ENCODE measurements around the gene NOL12. TPM values are rescaled to one million over a fixed set of nuclear protein-coding genes. Genes with fewer than 3 reads are reported as not detected.

The NOL12 gene
- total RNA-seq, 1 experiment from 2014 or later, result 30.4 TPM

DNA sequence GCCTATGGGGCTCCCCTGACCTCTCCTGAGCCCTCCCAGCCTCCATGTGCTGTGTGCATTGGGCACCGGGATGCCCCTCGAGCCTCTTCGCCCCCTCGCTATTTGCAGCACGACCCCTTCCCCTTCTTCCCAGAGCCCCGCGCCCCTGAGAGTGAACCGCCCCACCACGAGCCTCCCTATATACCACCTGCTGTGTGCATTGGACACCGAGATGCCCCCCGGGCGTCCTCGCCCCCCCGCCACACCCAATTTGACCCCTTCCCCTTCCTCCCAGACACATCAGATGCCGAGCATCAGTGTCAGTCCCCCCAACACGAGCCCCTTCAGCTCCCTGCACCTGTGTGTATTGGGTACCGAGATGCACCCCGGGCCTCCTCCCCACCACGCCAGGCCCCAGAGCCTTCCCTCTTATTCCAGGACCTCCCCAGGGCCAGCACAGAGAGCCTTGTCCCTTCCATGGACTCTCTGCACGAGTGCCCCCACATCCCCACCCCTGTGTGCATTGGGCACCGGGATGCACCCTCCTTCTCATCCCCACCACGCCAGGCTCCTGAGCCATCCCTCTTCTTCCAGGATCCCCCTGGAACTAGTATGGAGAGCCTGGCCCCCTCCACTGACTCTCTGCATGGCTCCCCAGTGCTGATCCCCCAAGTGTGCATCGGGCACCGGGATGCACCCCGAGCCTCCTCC, 39.6 kb downstream of the NOL12 start:
- H3K4me2 ChIP-seq (ENCODE audit: insufficient read depth, insufficient read length, low read length), result no peak overlapping the region
- peak overlapping the region; percentile 26 for H2BK20ac ChIP-seq (ENCODE audit: low read depth, low read length, poor library complexity, severe bottlenecking)
- Mint-ChIP-seq H3K27ac (no peak overlapping the region), H3K36me3 (ENCODE audit: insufficient read depth in 1 of 3, low read depth in 3 of 3) (peaks cover 40 to 50% (median 43%) of the 10 kb centered on the region in 3 experiments), H3K9me3 (no peaks in the 10 kb centered on the region), H3K27me3 (ENCODE audit: low read depth) (peaks cover 17% of the 10 kb centered on the region), H3K4me3 (no peak overlapping the region), H3K4me1 (no peaks in the 10 kb centered on the region)
- no peak overlapping the region for H4K8ac ChIP-seq (replicated peaks; ENCODE audit: insufficient read length, low read depth, low read length)
- H2BK15ac ChIP-seq (ENCODE audit: low read depth, low read length), result no peak overlapping the region
- no peak overlapping the region for H4K91ac ChIP-seq (ENCODE audit: insufficient read length, low read depth, low read length)
- no peak overlapping the region for H3K56ac ChIP-seq (ENCODE audit: insufficient read length, low read depth, low read length)
- H3K23ac ChIP-seq (ENCODE audit: insufficient read length, low read depth, low read length), result no peak overlapping the region
- no peaks in the 10 kb centered on the region for H3K27me3 ChIP-seq (ENCODE audit: insufficient read depth, low read length)
- no peak overlapping the region for H4K5ac ChIP-seq (ENCODE audit: insufficient read length, low read depth, low read length)
- no peak overlapping the region for H3K4ac ChIP-seq (ENCODE audit: low read depth, low read length)
- no peak overlapping the region for H2AK5ac ChIP-seq (ENCODE audit: insufficient read length, low read length)
- H2BK120ac ChIP-seq (ENCODE audit: low read depth, low read length, poor library complexity, severe bottlenecking), result no peak overlapping the region
- WGBS (ENCODE audit: extremely low coverage, insufficient read length, low lambda C conversion rate), result no CpG with 5 or more reads among the region's 25 CpGs
- H3T11ph ChIP-seq (ENCODE audit: low read length), result no peak overlapping the region
- no peak overlapping the region for H3K9ac ChIP-seq (ENCODE audit: extremely low read depth, insufficient read length, low read length)
- no peak for DNase-seq
- H3K14ac ChIP-seq (ENCODE audit: insufficient read depth, low read length), result no peak overlapping the region
- H3K27ac ChIP-seq (ENCODE audit: insufficient read length, low read depth, low read length), result no peak overlapping the region
- H2AFZ ChIP-seq (ENCODE audit: low read length), result no peak overlapping the region
- H2BK5ac ChIP-seq (ENCODE audit: insufficient read length, low read length), result no peak overlapping the region
- no peaks in the 10 kb centered on the region for H3K4me1 ChIP-seq (ENCODE audit: insufficient read depth, low read length)
- TF ChIP-seq CTCF (conservative IDR thresholded peaks at IDR 0.05), result no peak
- H3K9me3 ChIP-seq (ENCODE audit: control insufficient read depth, low read depth, low read length), result no peaks in the 10 kb centered on the region
- H3K18ac ChIP-seq (ENCODE audit: insufficient read length, low read depth, low read length), result no peak overlapping the region
- H4K20me1 ChIP-seq (ENCODE audit: control insufficient read depth, insufficient read depth, insufficient read length), result peaks cover 3% of the 10 kb centered on the region
- H3K79me2 ChIP-seq (ENCODE audit: insufficient read depth, low read length), result no peaks in the 10 kb centered on the region
- no peaks in the 10 kb centered on the region for H3K79me1 ChIP-seq (ENCODE audit: insufficient read depth, low read depth, low read length, poor library complexity, severe bottlenecking)
- H3K23me2 ChIP-seq (ENCODE audit: insufficient read length, low read depth, low read length, poor library complexity, severe bottlenecking), result no peaks in the 10 kb centered on the region
- H2BK12ac ChIP-seq (ENCODE audit: insufficient read length, low read depth, low read length), result no peak overlapping the region

Data from H9 (cell line).